Caco-2 (cell line): ENCODE data around the gene PRODH2. TPM values are rescaled to one million over a fixed set of nuclear protein-coding genes. Genes with fewer than 3 reads are reported as not detected.

Experiments
- BruUV-seq: library from RNA; stranded (reverse); fragments of 400-500 nt; replicated peaks from 2 replicates; lab custom pipeline; 2021; lab: Mats Ljungman, UMichigan
- CTCF ChIA-PET: fragments of 300-600 bp; sonication (Branson Sonifier 250); formaldehyde crosslinking; loops from one replicate; lab custom pipeline; 2022; ENCODE audit warnings: antibody characterized with exemption; lab: Charles Lee
- POLR2A ChIA-PET: fragments of 300-600 bp; sonication (Branson Sonifier 250); formaldehyde crosslinking; loops from one replicate; lab custom pipeline; 2022; ENCODE audit warnings: antibody characterized with exemption; lab: Charles Lee
- DNase-seq, 2 experiments: peaks; one replicate each; pipeline versions ENCODE4 v3.0.0 to v3.0.0-alpha.2; 2020 to 2022
- H3K27me3 ChIP-seq: replicated peaks from 2 replicates; pipeline ENCODE4 v1.6.0; 2011; ENCODE audit warnings: low read length; ENCODE audit not compliant: control insufficient read depth, insufficient read depth
- H3K36me3 ChIP-seq: 2 replicates; pipeline ENCODE4 v1.5.1; 2011; ENCODE audit warnings: low read length; ENCODE audit not compliant: control insufficient read depth, insufficient read depth
- H3K4me1 ChIP-seq: fragments of 250-450 bp; sonication (Bioruptor Pico); 2 replicates; pipeline ENCODE4 v1.5.1; 2020; ENCODE audit warnings: mild to moderate bottlenecking
- H3K4me3 ChIP-seq: 2 replicates; pipeline ENCODE4 v1.5.1; 2011; ENCODE audit warnings: low read depth, mild to moderate bottlenecking, control low read depth, low read length
- H3K9me3 ChIP-seq: fragments of 250-450 bp; sonication (Bioruptor Pico); 2 replicates; pipeline ENCODE4 v1.5.1; 2020; ENCODE audit warnings: mild to moderate bottlenecking, moderate library complexity
- H3K27ac Mint-ChIP-seq: one replicate; pipeline ENCODE4 v1.8.0; 2022; ENCODE audit warnings: mixed read lengths; ENCODE audit not compliant: unreplicated experiment
- H3K27me3 Mint-ChIP-seq: one replicate; pipeline ENCODE4 v1.8.0; 2022; ENCODE audit warnings: mixed read lengths; ENCODE audit not compliant: insufficient read depth, unreplicated experiment
- H3K36me3 Mint-ChIP-seq: one replicate; pipeline ENCODE4 v1.8.0; 2022; ENCODE audit warnings: mild to moderate bottlenecking, mixed read lengths; ENCODE audit not compliant: insufficient read depth, unreplicated experiment
- H3K4me1 Mint-ChIP-seq: one replicate; pipeline ENCODE4 v1.8.0; 2022; ENCODE audit warnings: low read depth, mixed read lengths; ENCODE audit not compliant: unreplicated experiment
- H3K4me3 Mint-ChIP-seq: one replicate; pipeline ENCODE4 v1.8.0; 2022; ENCODE audit warnings: mild to moderate bottlenecking, moderate library complexity, mixed read lengths; ENCODE audit not compliant: unreplicated experiment
- H3K9me3 Mint-ChIP-seq: one replicate; pipeline ENCODE4 v1.8.0; 2022; ENCODE audit warnings: mixed read lengths; ENCODE audit not compliant: unreplicated experiment
- CTCF ChIP-seq, 2 experiments: fragments of 200-600 bp in 1 of 2; IDR thresholded peaks; 1 replicate in 1 of 2; 2 replicates in 1 of 2; pipeline versions ENCODE4 v1.5.1 to v1.8.0; 2011 to 2022; ENCODE audit warnings: antibody characterized with exemption in 1 of 2, control low read depth in 1 of 2, inconsistent platforms in 1 of 2, low read depth in 1 of 2, low read length in 1 of 2, mild to moderate bottlenecking in 1 of 2, moderate library complexity in 1 of 2; ENCODE audit not compliant: insufficient read depth in 1 of 2, severe bottlenecking in 1 of 2, unreplicated experiment in 1 of 2
- intact Hi-C: fragments of 100-400 bp; cut with micrococcal nuclease; formaldehyde crosslinking; loops from one replicate; pipeline ENCODE4 v1.10.0; 2022; ENCODE audit not compliant: unreplicated experiment
- total RNA-seq: library from RNA; stranded (reverse); gene quantifications from 2 replicates; pipeline ENCODE4 v1.2.3, GENCODE V29; 2022

The PRODH2 gene
- total RNA-seq, 1 experiment from 2014 or later: not detected

- no peak overlapping the region for H3K4me3 ChIP-seq
- no peak overlapping the region for H3K27ac Mint-ChIP-seq
- BruUV-seq: no TSS peak
- no peaks in the 10 kb centered on the region for H3K9me3 ChIP-seq
- peaks cover 5% of the 10 kb centered on the region for H3K36me3 Mint-ChIP-seq
- H3K4me1 Mint-ChIP-seq: no peaks in the 10 kb centered on the region
- intact Hi-C loops: no loop called here
- ChIA-PET CTCF (interaction anchor here (0.6 kb wide), 1 partner anchor 24 kb away, joined by 5 read pairs; no protein-coding TSS in a partner anchor), POLR2A (no interaction called here)
- TF ChIP-seq CTCF (IDR thresholded peaks at IDR 0.05; ENCODE audit: insufficient read depth in 1 of 2, low read depth in 1 of 2, low read length in 1 of 2, severe bottlenecking in 1 of 2, unreplicated experiment in 1 of 2): no peak
- H3K4me3 Mint-ChIP-seq: no peak overlapping the region
- no peaks in the 10 kb centered on the region for H3K9me3 Mint-ChIP-seq
- H3K36me3 ChIP-seq: no peaks in the 10 kb centered on the region
- H3K27me3 ChIP-seq: no peaks in the 10 kb centered on the region
- no peak for DNase-seq
- peaks cover 5% of the 10 kb centered on the region for H3K27me3 Mint-ChIP-seq
- no peaks in the 10 kb centered on the region for H3K4me1 ChIP-seq
Observed at GRCh38 chr19:35789978-35790944, 22.4 kb downstream of the PRODH2 start.

GRCh38 chr19:35789195-35789977 is 23.3 kb downstream of the PRODH2 start:
- Mint-ChIP-seq H3K36me3 (peaks cover 5% of the 10 kb centered on the region), H3K9me3 (no peaks in the 10 kb centered on the region), H3K27ac (no peak overlapping the region), H3K4me3 (no peak overlapping the region), H3K4me1 (no peaks in the 10 kb centered on the region), H3K27me3 (peaks cover 5% of the 10 kb centered on the region)
- DNase-seq: no peak
- POLR2A ChIA-PET: interaction anchor here (0.6 kb wide), 1 partner anchor 1672 kb away, joined by 13 read pairs; no protein-coding TSS in a partner anchor
- Histone ChIP-seq H3K9me3 (no peaks in the 10 kb centered on the region), H3K4me3 (no peak overlapping the region), H3K4me1 (no peaks in the 10 kb centered on the region), H3K27me3 (no peaks in the 10 kb centered on the region), H3K36me3 (no peaks in the 10 kb centered on the region)
- no peak for TF ChIP-seq CTCF (IDR thresholded peaks at IDR 0.05; ENCODE audit: insufficient read depth in 1 of 2, low read depth in 1 of 2, low read length in 1 of 2, severe bottlenecking in 1 of 2, unreplicated experiment in 1 of 2)
- intact Hi-C loops: no loop called here
- BruUV-seq: no TSS peak
- CTCF ChIA-PET: no interaction called here
